Measurements from ENCODE around the gene GNA15.

The GNA15 gene

DNA sequence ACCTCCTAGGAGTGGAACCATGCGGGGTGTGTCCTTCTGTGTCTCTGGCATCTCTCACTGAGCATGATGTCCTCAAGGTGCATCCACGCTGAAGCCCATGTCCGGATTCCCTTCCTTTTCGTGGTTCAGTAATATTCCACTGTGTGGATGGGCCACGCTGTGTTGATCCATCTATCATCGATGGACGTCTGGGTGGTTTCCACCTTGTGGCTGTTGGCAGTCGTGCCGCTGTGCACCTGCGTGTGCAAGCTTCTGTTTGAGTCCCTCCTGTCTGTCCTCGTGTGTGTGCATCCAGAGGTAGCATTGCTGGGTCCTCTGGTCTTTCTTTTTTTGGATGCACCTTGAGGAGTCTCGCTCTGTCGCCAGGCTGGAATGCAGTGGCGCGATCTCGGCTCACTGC is 11.2 kb upstream of the GNA15 start:
- H3K9me3 ChIP-seq (ENCODE audit: insufficient read depth, low read length, severe bottlenecking): peaks cover 4% of the 10 kb centered on the region
- peaks cover 7% of the 10 kb centered on the region for H3K36me3 ChIP-seq (ENCODE audit: insufficient read depth, low read length)
- no peak overlapping the region for H3K4me2 ChIP-seq (ENCODE audit: insufficient read depth, low read length)
- no peak overlapping the region for H2AFZ ChIP-seq (ENCODE audit: low read depth, low read length)
- H3K79me2 ChIP-seq (ENCODE audit: insufficient read depth, low read length): peaks cover 9% of the 10 kb centered on the region
- H3K27me3 ChIP-seq (ENCODE audit: insufficient read depth, low read length, poor library complexity): no peaks in the 10 kb centered on the region
- no peak overlapping the region for H3K4me3 ChIP-seq (ENCODE audit: low read depth in 1 of 2, low read length in 2 of 2)
- DNase-seq: no peak
- no peaks in the 10 kb centered on the region for H4K20me1 ChIP-seq (ENCODE audit: insufficient read depth, low read length)
- ATAC-seq (ENCODE audit: insufficient read depth, low read depth): no peak
- no peak overlapping the region for H3K27ac ChIP-seq (ENCODE audit: low read length)
- TF ChIP-seq, protein P1, sequence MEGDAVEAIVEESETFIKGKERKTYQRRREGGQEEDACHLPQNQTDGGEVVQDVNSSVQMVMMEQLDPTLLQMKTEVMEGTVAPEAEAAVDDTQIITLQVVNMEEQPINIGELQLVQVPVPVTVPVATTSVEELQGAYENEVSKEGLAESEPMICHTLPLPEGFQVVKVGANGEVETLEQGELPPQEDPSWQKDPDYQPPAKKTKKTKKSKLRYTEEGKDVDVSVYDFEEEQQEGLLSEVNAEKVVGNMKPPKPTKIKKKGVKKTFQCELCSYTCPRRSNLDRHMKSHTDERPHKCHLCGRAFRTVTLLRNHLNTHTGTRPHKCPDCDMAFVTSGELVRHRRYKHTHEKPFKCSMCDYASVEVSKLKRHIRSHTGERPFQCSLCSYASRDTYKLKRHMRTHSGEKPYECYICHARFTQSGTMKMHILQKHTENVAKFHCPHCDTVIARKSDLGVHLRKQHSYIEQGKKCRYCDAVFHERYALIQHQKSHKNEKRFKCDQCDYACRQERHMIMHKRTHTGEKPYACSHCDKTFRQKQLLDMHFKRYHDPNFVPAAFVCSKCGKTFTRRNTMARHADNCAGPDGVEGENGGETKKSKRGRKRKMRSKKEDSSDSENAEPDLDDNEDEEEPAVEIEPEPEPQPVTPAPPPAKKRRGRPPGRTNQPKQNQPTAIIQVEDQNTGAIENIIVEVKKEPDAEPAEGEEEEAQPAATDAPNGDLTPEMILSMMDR (IDR thresholded peaks at IDR 0.05; ENCODE audit: borderline replicate concordance, extremely low read depth, low read length, poor library complexity, severe bottlenecking): no peak
- TF ChIP-seq EZH2 (IDR thresholded peaks at IDR 0.05; ENCODE audit: borderline replicate concordance, low read depth, low read length, severe bottlenecking): no peak
- H3K4me1 ChIP-seq (ENCODE audit: insufficient read depth, low read length): peaks cover 9% of the 10 kb centered on the region
- H3K9ac ChIP-seq (ENCODE audit: low read depth, low read length): no peak overlapping the region

DNA sequence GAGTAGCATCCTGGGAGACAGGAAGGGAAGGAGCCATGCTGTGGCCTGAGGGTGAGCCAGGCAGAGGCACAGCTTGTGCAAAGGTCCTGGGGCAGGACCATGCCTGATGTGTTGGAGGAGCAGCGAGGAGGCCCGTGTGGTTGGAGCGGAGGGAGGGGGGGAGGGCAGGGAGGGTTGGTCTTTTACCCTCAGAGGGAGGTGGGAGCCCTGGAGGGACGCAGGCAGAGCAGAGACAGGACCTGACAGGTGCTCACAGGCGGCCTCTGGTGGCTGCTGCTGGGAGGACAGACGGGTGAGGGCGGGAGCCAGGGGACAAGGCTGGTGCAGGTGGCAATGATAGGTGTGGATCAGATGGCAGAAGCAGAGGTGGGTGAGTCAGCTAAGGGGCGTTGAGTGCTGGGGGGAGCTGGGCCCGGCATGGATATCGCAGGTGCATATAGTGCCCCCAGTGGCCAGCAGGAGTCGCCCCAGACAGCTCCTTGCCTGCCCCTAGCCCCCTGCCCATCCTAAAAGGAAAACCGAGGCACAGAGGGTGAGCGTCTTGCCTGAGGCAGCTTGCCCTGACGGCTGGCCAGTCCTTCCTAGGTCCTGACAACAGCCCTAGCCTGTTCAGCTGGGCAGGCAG is 9.8 kb upstream of the GNA15 start:
- H3K4me2 ChIP-seq (ENCODE audit: insufficient read depth, low read length): no peak overlapping the region
- no peak overlapping the region for H3K9ac ChIP-seq (ENCODE audit: low read depth, low read length)
- H3K4me3 ChIP-seq (ENCODE audit: low read depth in 1 of 2, low read length in 2 of 2): no peak overlapping the region
- TF ChIP-seq EZH2 (IDR thresholded peaks at IDR 0.05; ENCODE audit: borderline replicate concordance, low read depth, low read length, severe bottlenecking): no peak
- TF ChIP-seq, protein P1 (IDR thresholded peaks at IDR 0.05; ENCODE audit: borderline replicate concordance, extremely low read depth, low read length, poor library complexity, severe bottlenecking): peak; percentile 84
- peaks cover 21% of the 10 kb centered on the region for H3K4me1 ChIP-seq (ENCODE audit: insufficient read depth, low read length)
- H2AFZ ChIP-seq (ENCODE audit: low read depth, low read length): no peak overlapping the region
- H3K27me3 ChIP-seq (ENCODE audit: insufficient read depth, low read length, poor library complexity): no peaks in the 10 kb centered on the region
- peak overlapping the region; percentile 53; the same call in 1 of the 2 replicates for H3K27ac ChIP-seq (ENCODE audit: low read length)
- ATAC-seq (ENCODE audit: insufficient read depth, low read depth): peak; percentile 93
- no peaks in the 10 kb centered on the region for H4K20me1 ChIP-seq (ENCODE audit: insufficient read depth, low read length)
- peaks cover 4% of the 10 kb centered on the region for H3K9me3 ChIP-seq (ENCODE audit: insufficient read depth, low read length, severe bottlenecking)
- H3K79me2 ChIP-seq (ENCODE audit: insufficient read depth, low read length): peaks cover 23% of the 10 kb centered on the region
- DNase-seq: peak; percentile 81
- peaks cover under 1% of the 10 kb centered on the region for H3K36me3 ChIP-seq (ENCODE audit: insufficient read depth, low read length)

GRCh38 chr19:3129112-3129511 is 6.7 kb upstream of the GNA15 start:
- no peak for TF ChIP-seq EZH2 (IDR thresholded peaks at IDR 0.05; ENCODE audit: borderline replicate concordance, low read depth, low read length, severe bottlenecking)
- TF ChIP-seq, protein P1 (IDR thresholded peaks at IDR 0.05; ENCODE audit: borderline replicate concordance, extremely low read depth, low read length, poor library complexity, severe bottlenecking): peak; percentile 62
- H3K4me3 ChIP-seq (ENCODE audit: low read depth in 1 of 2, low read length in 2 of 2): no peak overlapping the region
- H3K4me2 ChIP-seq (ENCODE audit: insufficient read depth, low read length): no peak overlapping the region
- H3K9ac ChIP-seq (ENCODE audit: low read depth, low read length): no peak overlapping the region
- DNase-seq: no peak
- H3K79me2 ChIP-seq (ENCODE audit: insufficient read depth, low read length): peaks cover 30% of the 10 kb centered on the region
- H3K9me3 ChIP-seq (ENCODE audit: insufficient read depth, low read length, severe bottlenecking): peaks cover 4% of the 10 kb centered on the region
- H3K36me3 ChIP-seq (ENCODE audit: insufficient read depth, low read length): no peaks in the 10 kb centered on the region
- H3K27ac ChIP-seq (ENCODE audit: low read length): peak overlapping the region; percentile 98
- no peak overlapping the region for H2AFZ ChIP-seq (ENCODE audit: low read depth, low read length)
- H3K4me1 ChIP-seq (ENCODE audit: insufficient read depth, low read length): peaks cover 52% of the 10 kb centered on the region
- ATAC-seq (ENCODE audit: insufficient read depth, low read depth): no peak
- no peaks in the 10 kb centered on the region for H3K27me3 ChIP-seq (ENCODE audit: insufficient read depth, low read length, poor library complexity)
- H4K20me1 ChIP-seq (ENCODE audit: insufficient read depth, low read length): no peaks in the 10 kb centered on the region
